NCI-H187 treated with DMSO at 0.1 percent for 48 hours (cell line): ENCODE data around the gene TM9SF4.
"Not testable (repeated sequence)": the region's sequence is repeated elsewhere in the genome, so short reads cannot be mapped to it uniquely, and the experiment has no call there.

Experiments used
- DNase-seq: peaks from one replicate; lab custom pipeline; 2025; lab: John Stamatoyannopoulos, UW

Gene TM9SF4

DNA sequence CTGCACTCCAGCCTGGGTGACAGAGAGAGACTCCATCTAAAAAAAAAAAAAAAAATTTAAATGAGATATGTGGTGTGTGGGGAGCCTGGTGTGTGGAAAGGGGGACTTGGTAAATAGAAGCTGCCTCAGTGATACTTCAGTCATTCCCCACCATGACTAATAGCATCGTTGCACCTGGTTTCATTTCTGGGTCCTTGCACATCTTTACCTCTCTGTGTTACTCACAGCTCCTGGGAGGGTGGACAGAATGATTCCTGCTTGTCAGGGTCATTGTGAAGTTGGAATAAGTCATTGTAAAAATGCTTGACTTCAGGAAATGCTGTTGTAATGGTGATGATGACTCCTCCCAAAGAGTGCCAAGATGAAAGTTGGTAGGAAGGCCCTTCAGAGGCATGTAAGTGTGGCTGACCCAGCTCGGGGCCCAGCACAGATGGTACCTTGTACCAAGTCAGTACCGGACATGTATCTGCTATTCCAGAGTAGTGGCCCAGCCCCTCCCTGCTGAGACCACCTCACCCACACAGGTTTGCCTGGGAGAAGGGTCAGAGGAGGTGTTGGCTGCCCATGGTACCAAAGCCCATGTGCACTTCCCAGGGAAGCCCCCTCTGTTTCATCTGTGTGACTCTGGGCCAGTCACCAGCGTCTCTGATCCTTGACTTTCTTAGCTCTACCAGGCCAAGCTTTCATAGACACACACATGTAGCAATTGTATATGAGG, 49.6 kb downstream of the TM9SF4 start:
- DNase-seq = no peak

DNA sequence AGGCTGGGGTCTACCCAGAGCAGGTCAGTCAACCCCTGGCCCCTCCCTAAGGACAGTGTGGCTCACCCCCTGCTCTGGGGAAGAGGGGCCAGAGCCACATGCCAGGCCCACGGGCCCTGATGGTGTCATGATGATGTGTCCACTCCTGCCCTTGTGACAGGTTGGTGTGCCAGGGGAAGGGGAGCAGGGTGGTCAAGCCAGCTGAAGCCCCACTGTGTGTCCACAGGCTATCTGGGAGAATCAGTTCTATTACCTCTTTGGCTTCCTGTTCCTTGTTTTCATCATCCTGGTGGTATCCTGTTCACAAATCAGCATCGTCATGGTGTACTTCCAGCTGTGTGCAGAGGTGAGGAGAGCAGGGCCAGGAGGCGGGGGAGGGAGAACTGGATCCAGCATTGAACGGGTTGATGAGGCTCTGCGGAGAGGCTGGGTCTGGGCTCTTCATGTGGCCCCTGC, 50.3 kb downstream of the TM9SF4 start:
- DNase-seq = no peak

DNA sequence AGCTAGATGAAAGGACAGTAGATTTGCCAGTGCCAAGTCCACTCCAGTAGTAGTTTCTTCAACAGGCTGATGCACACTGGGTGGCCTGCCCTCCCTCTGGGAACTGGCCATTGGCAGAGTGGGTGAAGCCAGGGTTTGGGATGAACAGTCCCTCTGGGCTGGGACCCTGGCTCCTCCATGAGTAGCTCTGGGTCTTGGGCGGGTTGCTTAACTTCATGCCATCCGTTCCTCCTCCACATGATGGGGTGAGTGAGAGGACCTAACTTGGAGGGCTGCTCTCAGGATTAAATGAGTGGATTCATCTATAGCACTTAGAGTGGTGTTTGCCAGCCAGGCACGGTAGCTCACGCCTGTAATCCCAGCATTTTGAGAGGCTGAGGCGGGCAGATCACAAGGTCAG, 50.8 kb downstream of the TM9SF4 start:
- DNase-seq = no peak

DNA sequence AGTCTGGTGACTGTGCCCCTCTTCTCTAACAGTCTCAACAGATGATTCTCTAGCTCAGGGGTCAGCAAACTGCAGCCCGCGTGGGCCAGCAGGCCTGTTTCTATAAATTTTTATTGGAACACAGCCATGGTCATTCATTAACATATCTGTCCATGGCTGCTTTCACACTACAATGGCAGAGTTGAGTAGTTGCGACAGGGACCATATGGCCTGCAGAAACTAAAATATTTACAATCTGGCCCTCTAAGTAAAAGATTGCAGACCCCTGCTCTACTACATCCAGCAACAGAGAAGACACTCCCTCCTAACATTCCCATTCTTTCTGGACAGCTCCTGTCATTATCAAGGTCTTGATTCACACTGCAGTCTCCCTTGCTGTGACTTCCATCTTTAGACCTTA, 52.8 kb downstream of the TM9SF4 start:
- DNase-seq = no peak

DNA sequence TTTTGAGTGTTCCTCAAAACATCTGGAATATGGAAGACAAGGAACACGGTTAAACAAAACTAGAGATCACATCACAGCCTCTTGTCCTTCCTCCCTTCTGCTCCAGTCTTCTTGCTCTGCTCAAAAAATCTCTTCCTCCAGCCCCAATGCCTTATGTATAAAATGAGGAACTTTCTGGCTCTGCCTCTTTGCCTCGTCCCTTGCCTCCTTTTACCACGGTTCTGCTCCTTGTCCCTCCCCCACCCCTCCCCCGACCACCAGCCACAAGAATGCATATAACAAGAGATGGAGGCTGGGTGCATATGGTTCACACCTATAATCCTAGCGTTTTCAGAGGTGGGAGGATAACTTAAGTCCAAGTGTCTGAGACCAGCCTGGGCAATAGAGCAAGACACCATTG, 54.4 kb downstream of the TM9SF4 start:
- no peak for DNase-seq

DNA sequence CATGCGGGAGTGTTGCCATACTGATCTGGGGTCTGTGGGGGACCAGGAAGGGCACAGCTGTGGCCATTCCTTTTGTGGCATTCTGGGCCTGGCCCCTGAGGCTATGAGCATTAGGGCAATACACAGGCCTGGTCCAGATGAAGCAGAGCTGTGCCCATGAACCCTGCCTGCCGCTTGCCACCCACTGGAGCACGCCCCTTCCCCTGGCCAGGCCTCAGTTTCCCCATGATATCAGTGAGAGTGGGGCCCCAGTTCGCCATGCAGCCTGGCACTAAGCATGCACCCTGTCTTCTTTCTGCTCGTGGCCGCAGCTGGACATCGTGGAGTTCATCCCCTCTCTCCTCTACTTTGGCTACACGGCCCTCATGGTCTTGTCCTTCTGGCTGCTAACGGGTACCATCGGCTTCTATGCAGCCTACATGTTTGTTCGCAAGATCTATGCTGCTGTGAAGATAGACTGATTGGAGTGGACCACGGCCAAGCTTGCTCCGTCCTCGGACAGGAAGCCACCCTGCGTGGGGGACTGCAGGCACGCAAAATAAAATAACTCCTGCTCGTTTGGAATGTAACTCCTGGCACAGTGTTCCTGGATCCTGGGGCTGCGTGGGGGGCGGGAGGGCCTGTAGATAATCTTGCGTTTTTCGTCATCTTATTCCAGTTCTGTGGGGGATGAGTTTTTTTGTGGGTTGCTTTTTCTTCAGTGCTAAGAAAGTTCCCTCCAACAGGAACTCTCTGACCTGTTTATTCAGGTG, 55.6 kb downstream of the TM9SF4 start:
- no peak for DNase-seq

DNA sequence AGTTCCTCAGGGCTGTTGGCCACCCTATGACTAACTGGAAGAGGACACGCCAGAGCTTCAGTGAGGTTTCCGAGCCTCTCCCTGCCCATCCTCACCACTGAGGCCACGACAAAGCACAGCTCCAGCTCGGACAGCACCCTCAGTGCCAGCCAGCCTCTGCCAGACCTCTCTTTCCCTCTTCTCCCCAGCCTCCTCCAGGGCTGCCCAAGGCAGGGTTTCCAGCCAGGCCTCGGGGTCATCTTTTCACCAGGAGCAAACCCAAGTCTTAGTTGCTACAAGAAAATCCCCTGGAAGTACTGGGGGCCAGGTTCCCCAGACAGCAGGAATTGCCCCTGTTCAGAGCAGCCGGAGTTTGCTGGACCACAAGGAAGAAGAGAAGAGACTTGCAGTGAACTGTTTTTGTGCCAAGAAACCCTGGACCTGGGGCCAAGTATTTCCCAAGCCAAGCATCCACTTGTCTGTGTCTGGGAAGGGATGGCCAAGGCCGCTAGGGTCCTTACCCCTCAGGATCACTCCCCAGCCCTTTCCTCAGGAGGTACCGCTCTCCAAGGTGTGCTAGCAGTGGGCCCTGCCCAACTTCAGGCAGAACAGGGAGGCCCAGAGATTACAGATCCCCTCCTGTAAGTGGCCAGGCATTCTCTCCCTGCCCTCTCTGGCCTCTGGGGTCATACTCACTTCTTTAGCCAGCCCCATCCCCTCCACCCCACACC, 56.5 kb downstream of the TM9SF4 start:
- no peak for DNase-seq

DNA sequence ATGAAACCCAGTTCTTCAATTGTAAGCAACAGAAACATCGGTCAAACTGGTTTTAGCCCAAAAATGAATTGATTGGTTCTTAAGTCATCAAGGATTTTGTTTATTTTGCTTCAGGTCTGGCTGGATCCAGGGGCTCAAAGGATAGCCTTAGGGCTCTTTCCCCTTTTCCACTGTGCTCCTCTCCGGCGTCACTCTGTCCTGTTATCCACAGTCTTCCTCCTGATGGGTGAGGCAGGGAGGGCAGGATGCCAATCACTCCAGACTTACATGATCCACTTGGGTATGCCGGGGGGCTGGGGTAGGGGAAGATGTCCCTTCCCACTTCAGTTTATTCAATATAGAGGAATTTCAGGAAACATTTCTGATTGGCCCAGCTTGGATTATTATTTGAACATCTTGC, 58.0 kb downstream of the TM9SF4 start:
- no peak for DNase-seq

DNA sequence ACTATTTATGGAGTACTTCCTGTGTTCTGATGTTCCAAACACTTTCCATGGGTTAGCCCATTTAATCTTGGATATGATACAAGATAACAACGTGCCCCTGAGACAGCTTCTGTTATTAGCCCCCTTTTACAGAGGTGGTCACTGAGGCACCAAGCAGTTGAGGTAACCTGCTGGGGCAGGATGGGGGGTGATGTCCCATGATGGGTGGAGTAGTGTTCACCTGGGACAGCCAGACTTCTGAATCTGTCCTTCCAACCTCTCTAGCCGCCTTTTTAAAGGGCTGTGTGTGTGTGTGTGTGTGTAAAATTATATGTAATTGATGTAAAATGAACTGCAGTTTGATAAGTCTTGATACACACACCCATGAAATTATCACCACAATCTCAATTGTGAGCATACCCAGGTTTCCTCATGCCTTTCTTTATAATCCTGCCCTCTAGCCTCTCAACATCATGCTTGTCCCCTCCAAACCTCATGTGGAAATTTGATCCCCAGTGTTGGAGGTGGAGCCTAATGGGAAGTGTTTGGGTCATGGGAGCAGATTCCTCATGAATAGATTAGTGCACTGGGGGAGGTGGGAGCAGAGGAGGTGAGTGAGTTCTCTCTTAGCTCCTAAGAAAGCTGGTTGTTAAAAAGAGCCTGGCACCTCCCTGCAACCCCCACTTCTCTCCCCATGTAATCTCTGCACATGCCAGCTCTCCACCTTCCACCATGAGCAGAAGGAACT, 58.8 kb downstream of the TM9SF4 start:
- no peak for DNase-seq

DNA sequence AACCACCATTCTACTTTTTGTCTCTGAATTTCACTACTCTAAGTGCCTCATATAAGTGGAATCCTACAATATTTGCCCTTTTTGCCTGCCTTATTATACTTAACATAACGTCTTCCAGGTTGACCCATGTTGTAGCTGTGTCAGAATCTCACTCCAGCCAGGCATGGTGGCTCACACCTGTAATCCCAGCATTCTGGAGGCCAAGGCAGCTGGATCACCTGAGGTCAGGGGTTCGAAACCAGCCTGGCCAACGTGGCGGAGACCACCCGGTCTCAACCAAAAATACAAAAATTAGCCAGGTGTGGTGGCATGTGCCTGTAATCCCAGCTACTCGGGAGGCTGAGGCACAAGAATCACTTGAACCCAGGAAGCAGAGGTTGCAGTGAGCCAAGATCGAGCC, 68.2 kb downstream of the TM9SF4 start:
- not testable (repeated sequence) for DNase-seq

DNA sequence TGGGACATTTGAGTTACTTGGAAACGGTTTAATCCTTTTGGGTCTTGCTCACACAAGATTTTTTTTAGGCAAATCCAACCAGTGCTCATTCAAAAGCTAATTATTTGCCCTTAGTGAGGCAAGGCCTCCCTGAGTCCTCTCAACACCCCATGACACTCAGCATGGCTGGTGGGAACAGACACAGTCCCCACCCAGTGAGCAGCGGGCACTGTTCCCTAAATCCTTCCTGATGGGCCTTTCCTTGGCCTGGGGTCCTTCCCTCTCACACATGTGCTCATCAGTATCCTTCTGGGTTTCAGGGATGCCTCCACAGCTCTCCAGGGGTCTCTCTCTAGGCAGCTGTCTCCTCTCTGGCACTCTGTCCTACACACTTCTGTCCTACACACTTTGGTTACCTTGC, 70.0 kb downstream of the TM9SF4 start:
- no peak for DNase-seq

DNA sequence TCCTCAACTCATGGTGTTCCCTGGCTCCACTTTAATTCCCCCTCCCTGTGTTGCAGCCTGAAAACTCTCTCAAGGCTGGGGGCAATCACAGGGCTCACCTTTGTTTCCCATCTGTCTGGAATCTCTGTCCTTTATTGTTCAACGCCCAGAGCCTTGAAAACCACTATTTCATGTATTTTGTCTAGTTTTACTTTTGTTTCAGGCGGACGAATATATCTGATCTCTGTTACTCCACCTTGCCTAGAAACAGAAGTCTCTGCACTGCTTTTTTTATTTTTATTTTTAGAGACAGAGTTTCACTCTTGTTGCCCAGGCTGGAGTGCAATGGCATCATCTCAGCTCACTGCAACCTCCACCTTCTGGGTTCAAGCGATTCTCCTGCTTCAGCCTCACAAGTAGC, 70.4 kb downstream of the TM9SF4 start:
- no peak for DNase-seq

DNA sequence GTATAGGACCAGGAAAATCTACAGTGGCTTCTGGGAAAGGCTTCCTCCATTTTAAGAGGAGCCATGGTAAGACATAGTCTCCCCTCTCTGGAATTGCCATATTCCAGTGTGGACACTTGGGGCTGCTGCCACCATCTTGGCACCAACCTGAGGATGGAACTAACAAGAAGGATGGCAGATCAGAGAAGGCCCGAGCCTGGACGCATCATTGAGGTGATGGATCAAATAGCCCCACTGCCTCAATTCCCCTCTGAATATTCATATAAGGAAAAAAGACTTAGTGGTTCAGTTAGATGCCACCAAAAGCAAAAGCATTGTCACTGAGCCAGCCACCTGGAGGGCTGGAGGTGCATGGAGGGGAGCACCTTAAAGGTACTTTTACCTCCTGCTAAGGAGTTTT, 72.1 kb downstream of the TM9SF4 start:
- no peak for DNase-seq

DNA sequence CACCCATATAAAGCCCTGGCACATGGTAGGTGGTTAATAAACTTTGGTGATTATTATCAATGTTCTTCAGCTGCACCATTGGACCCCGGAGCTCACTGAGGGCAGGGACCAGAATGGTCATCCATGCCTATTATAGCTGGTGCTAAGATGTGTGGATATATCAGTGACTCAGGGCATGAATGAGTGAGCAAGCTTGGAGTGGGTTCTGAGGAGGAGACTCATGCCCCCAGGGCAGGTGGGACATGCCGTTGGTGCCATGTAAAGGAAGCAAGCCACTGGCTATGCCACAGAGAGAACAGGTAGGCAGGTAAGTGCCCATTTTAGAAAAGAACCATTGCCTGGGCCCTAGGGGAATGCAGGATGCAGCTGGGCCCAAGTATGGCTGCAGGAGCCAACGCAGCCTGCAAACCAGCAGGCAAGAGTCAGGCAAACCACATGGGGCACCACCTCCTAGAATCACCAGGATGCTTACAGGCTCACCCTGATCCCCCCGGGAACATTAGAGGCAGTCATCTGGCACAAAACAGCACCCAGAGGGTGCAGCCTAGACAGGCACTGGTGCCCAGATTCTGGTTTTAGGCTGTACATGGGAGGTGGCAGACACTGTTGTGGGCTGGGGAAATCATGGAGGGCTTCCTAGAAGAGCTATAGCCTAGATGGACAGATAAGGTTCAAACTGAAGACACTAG, 74.6 kb downstream of the TM9SF4 start:
- DNase-seq = no peak

DNA sequence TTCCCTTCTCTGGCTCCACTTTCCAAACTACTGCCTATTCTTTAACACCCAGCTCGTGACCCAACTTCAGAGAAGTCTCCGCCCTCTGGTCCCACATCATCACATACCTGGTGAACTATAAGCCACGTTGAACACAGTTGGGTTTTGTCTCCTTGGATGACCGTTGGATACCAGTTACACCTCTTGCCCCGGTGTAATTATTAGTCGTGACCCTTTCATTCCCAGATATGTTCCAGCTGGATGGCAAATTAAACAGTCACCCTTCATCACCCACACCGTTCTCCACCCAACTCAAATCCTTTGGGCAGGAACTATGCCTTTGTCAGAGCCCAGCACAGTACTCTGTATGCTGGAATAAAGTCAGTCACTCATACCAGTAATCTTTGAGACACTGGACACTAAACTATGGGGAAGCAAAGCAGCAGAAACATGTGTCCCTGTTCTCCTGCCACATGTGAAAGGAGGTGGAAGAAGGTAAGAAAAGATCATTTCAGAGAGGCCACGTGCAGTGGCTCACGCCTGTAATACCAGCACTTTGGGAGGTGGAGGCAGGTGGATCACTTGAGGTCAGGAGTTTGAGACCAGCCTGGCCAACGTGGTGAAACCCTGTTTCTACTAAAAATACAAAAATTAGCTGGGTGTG, 75.6 kb downstream of the TM9SF4 start:
- DNase-seq = no peak

DNA sequence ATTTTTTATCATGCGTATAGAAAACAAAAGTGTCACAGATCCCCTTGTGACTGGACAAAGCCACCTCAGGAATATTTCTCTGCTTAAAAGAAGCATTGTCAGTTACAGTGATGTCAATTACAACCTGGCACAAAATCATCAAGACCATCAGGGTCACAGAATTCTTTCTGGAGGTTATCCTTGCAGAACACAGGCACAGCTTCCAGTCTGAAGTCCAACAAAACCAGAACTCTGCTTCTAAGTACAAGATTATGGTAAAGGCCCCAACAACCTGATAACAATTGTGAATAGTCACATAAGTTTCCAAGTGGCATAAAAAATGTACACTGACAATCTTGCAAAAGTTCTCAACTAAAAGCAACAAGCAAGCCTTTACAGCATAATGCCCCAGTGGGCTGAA, 77.0 kb downstream of the TM9SF4 start:
- no peak for DNase-seq

DNA sequence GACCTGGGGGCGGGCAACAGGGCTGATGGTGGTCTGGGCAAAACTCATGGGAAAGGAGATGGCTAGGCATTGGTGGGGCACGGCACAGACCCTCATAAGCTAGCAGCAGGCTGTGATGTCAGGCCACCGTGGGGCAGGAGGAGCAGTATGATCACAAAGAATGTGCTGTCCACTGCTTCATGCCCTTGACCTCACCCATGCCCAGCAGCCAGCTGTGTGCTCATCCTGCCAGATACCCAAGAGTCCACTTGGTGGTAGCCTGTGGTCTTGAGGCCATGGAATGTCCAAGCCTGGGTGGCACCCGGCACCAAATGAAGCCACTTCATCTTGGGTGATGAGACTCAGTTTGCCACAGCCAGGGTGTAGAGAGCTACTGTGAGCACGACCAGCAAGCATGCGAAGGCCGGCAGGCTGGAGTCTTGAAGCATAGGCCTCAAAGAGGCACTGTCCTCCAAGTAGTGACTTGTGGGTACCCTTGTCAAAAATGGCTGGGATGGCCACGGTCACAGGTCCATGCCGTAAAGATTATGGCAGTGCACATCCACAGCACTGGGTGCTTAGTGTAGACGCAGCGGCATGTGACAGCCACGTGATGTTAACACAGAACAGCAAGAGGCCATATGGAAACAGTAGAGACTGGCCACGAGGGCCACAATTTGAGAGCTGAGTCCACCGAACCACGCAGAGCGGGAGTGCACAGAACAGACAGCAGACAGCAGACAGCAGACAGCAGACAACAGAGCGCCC, 79.0 kb downstream of the TM9SF4 start:
- DNase-seq = no peak

DNA sequence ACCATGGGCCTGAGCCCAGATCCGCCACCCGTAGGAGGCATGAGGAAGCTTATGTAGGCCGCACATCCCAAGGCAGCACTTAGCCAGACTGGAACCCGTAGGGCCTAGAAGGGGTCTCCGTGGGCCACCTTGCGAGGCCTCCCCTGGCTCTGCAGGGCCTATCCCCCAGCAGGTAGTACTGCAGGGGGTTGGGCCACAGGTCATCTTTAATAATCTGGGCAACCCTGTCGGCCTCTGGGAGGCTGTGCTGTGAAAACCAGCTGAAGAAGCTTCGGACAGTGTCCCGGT, 79.6 kb downstream of the TM9SF4 start:
- DNase-seq = no peak

DNA sequence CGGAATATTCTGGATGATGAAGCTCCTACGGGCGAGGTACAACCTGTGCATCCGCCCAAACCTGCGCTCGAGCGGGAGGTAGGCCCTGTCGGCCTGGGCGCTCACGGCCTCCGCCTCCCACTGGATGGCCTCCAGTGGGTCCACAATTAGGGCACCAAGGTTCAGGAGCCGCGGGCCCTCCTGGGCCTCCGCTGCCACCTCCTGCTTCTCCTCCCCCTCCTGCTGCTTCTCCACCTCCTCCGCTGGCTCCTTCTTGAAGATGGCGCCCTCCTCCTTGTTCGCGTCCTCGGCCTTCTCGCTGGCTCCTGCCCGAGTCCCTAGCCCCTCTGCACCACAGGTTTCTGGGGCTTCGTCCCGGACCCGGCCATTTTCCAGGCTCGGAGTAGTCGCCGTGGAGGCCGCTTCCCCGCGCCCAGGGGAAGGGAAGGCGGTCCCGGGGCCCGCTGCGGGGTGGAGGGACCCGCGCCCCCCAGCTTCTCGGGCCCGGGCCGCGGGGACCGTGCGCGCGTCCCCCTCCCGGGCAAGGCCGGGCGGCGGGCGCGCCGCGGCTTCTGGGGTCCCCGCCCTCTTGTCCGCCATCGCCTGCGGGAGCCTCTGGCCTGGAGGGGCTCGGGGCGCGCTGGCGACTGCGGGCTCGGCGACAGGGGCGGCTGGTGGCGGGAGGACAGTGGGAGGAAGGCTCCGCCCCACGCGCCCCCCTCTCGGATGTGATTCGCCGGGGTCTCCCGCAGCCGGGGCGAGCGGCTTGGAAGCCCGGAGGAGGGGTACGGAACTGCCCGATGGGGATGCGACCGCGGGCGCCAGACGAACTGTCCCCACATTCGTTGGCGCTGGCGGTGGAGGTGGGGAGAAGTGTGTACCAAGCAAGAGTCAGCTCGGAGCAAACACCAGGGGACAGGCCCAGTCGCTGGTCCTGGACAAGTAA, 80.4 kb downstream of the TM9SF4 start:
- no peak for DNase-seq
